Muscle of leg (tissue), 11 donors: ENCODE measurements around the gene CYP27C1. TPM values are rescaled to one million over a fixed set of nuclear protein-coding genes. Genes with fewer than 3 reads are reported as not detected.

Experiments used
- DNase-seq: peaks from one replicate; pipeline ENCODE4 v3.0.0; 2013
- H3K27ac ChIP-seq: one replicate; pipeline ENCODE4 v1.5.1; 2013; ENCODE audit warnings: mild to moderate bottlenecking, low read length, control low read depth
- H3K27me3 ChIP-seq: one replicate; pipeline ENCODE4 v1.6.1; 2013; ENCODE audit warnings: low read length; ENCODE audit not compliant: control insufficient read depth, insufficient read depth
- H3K36me3 ChIP-seq: one replicate; pipeline ENCODE4 v1.6.1; 2013; ENCODE audit warnings: low read length; ENCODE audit not compliant: control insufficient read depth, insufficient read depth
- H3K4me1 ChIP-seq: one replicate; pipeline ENCODE4 v1.6.1; 2013; ENCODE audit warnings: low read length; ENCODE audit not compliant: control insufficient read depth, insufficient read depth
- H3K4me3 ChIP-seq: one replicate; pipeline ENCODE4 v1.5.1; 2013; ENCODE audit warnings: low read length, control low read depth
- H3K9me3 ChIP-seq: replicated peaks from 2 replicates; pipeline ENCODE4 v1.6.1; 2013; ENCODE audit warnings: low read depth, low read length; ENCODE audit not compliant: control insufficient read depth
- WGBS: methylation state at CpG from one replicate; pipeline ENCODE4 v1.1.5; 2013; ENCODE audit warnings: missing lambda C conversion rate; ENCODE audit not compliant: insufficient coverage; 5-methylcytosine and 5-hydroxymethylcytosine counted together
- polyA plus RNA-seq, 8 donors: library from polyadenylated mRNA; unstranded; fragments of 120-200 nt; gene quantifications; one replicate each; pipeline versions ENCODE4 v1.2.1 to v1.2.3, GENCODE V29; 2013; ENCODE audit warnings: inconsistent platforms in 1 of 8, low replicate concordance in 1 of 8; ENCODE audit not compliant: insufficient read length in 8 of 8, insufficient read depth in 1 of 8
- total RNA-seq: library from RNA; stranded (reverse); fragments of 120-200 nt; gene quantifications from one replicate; pipeline ENCODE4 v1.2.4, GENCODE V29; 2013

The CYP27C1 gene
- total and polyA plus RNA-seq, 9 donors: 2.3 to 7.8 (median 5.0) TPM

- Histone ChIP-seq H3K36me3 (peaks cover 2% of the 10 kb centered on the region), H3K4me3 (no peak overlapping the region), H3K27me3 (peaks cover 2% of the 10 kb centered on the region), H3K27ac (peak overlapping the region; percentile 81), H3K9me3 (peaks cover 2% of the 10 kb centered on the region), H3K4me1 (peaks cover 26% of the 10 kb centered on the region)
- WGBS: 78% methylated on average over 2 of the region's 6 CpGs
- peak; percentile 33 for DNase-seq
Observed at GRCh38 chr2:127194447-127194846, 25.7 kb downstream of the CYP27C1 start.

- Histone ChIP-seq H3K9me3 (peaks cover 2% of the 10 kb centered on the region), H3K4me1 (peaks cover 26% of the 10 kb centered on the region), H3K27me3 (peaks cover 2% of the 10 kb centered on the region), H3K36me3 (peaks cover 2% of the 10 kb centered on the region), H3K4me3 (no peak overlapping the region), H3K27ac (peak overlapping the region; percentile 81)
- WGBS: no CpG with 5 or more reads among the region's 5 CpGs
- peak; percentile 86 for DNase-seq
Observed at GRCh38 chr2:127193967-127194280, 26.2 kb downstream of the CYP27C1 start.

GRCh38 chr2:127193164-127193966 is 26.7 kb downstream of the CYP27C1 start:
- H3K4me3 ChIP-seq: no peak overlapping the region
- peaks cover 26% of the 10 kb centered on the region for H3K4me1 ChIP-seq
- H3K27ac ChIP-seq: peak overlapping the region; percentile 81
- H3K9me3 ChIP-seq: peaks cover 2% of the 10 kb centered on the region
- WGBS: 28% methylated on average over 7 of the region's 26 CpGs
- H3K36me3 ChIP-seq: peaks cover 2% of the 10 kb centered on the region
- peak; percentile 60 for DNase-seq
- peaks cover 2% of the 10 kb centered on the region for H3K27me3 ChIP-seq

- Histone ChIP-seq H3K4me3 (no peak overlapping the region), H3K4me1 (peaks cover 26% of the 10 kb centered on the region), H3K27ac (no peak overlapping the region), H3K9me3 (peaks cover under 1% of the 10 kb centered on the region), H3K27me3 (peaks cover 10% of the 10 kb centered on the region), H3K36me3 (peaks cover 2% of the 10 kb centered on the region)
- 91% methylated on average over 12 of the region's 13 CpGs for WGBS
- no peak for DNase-seq
Observed at GRCh38 chr2:127191331-127192219, 28.5 kb downstream of the CYP27C1 start.

- WGBS: 89% methylated on average over 5 of the region's 8 CpGs
- Histone ChIP-seq H3K4me1 (peaks cover 16% of the 10 kb centered on the region), H3K27ac (no peak overlapping the region), H3K36me3 (peaks cover 2% of the 10 kb centered on the region), H3K9me3 (no peaks in the 10 kb centered on the region), H3K4me3 (no peak overlapping the region), H3K27me3 (peaks cover 10% of the 10 kb centered on the region)
- DNase-seq: no peak
Observed at GRCh38 chr2:127188797-127189196, 31.3 kb downstream of the CYP27C1 start.

GRCh38 chr2:127187831-127188230 is 32.3 kb downstream of the CYP27C1 start:
- Histone ChIP-seq H3K27me3 (peaks cover 10% of the 10 kb centered on the region), H3K36me3 (peaks cover 2% of the 10 kb centered on the region), H3K27ac (no peak overlapping the region), H3K4me1 (peaks cover 8% of the 10 kb centered on the region), H3K9me3 (no peaks in the 10 kb centered on the region), H3K4me3 (no peak overlapping the region)
- no peak for DNase-seq
- WGBS: 77% methylated on average over 9 of the region's 10 CpGs

GRCh38 chr2:127187081-127187775 is 32.9 kb downstream of the CYP27C1 start:
- no peak overlapping the region for H3K4me3 ChIP-seq
- H3K36me3 ChIP-seq: no peaks in the 10 kb centered on the region
- WGBS: 85% methylated on average over 17 of the region's 17 CpGs
- H3K9me3 ChIP-seq: no peaks in the 10 kb centered on the region
- H3K4me1 ChIP-seq: peaks cover 7% of the 10 kb centered on the region
- peaks cover 10% of the 10 kb centered on the region for H3K27me3 ChIP-seq
- no peak overlapping the region for H3K27ac ChIP-seq
- no peak for DNase-seq

GRCh38 chr2:127185705-127186104 is 34.4 kb downstream of the CYP27C1 start:
- WGBS: 0% methylated on average over 1 of the region's 4 CpGs
- H3K36me3 ChIP-seq: no peaks in the 10 kb centered on the region
- peaks cover under 1% of the 10 kb centered on the region for H3K9me3 ChIP-seq
- peaks cover 7% of the 10 kb centered on the region for H3K4me1 ChIP-seq
- peak; percentile 75 for DNase-seq
- no peak overlapping the region for H3K4me3 ChIP-seq
- H3K27ac ChIP-seq: no peak overlapping the region
- peaks cover 8% of the 10 kb centered on the region for H3K27me3 ChIP-seq

GRCh38 chr2:127185093-127185492 is 35.0 kb downstream of the CYP27C1 start:
- H3K27ac ChIP-seq: no peak overlapping the region
- H3K9me3 ChIP-seq: peaks cover 2% of the 10 kb centered on the region
- H3K27me3 ChIP-seq: peaks cover 8% of the 10 kb centered on the region
- no peak for DNase-seq
- no peak overlapping the region for H3K4me3 ChIP-seq
- peaks cover 7% of the 10 kb centered on the region for H3K4me1 ChIP-seq
- no peaks in the 10 kb centered on the region for H3K36me3 ChIP-seq
- WGBS: 78% methylated on average over 6 of the region's 9 CpGs

GRCh38 chr2:127183771-127184170 is 36.3 kb downstream of the CYP27C1 start:
- Histone ChIP-seq H3K27me3 (peaks cover 8% of the 10 kb centered on the region), H3K4me1 (peaks cover 7% of the 10 kb centered on the region), H3K27ac (no peak overlapping the region), H3K4me3 (no peak overlapping the region), H3K36me3 (no peaks in the 10 kb centered on the region), H3K9me3 (peaks cover 4% of the 10 kb centered on the region)
- WGBS: 78% methylated on average over 2 of the region's 3 CpGs
- no peak for DNase-seq
